Activated CD8-positive, alpha-beta memory T cell treated with anti-CD3 and anti-CD28 coated beads, Interleukin-2, amount 50 U/mL, for 1 hour (primary cell): Measurements from ENCODE around the gene SCLY.
"Not testable (repeated sequence)": the region's sequence is repeated elsewhere in the genome, so short reads cannot be mapped to it uniquely, and the experiment has no call there.

Experiments
- DNase-seq: peaks from one replicate; pipeline ENCODE4 v3.0.0-alpha.2; 2020; ENCODE audit errors: extremely low read depth

Gene SCLY

DNA sequence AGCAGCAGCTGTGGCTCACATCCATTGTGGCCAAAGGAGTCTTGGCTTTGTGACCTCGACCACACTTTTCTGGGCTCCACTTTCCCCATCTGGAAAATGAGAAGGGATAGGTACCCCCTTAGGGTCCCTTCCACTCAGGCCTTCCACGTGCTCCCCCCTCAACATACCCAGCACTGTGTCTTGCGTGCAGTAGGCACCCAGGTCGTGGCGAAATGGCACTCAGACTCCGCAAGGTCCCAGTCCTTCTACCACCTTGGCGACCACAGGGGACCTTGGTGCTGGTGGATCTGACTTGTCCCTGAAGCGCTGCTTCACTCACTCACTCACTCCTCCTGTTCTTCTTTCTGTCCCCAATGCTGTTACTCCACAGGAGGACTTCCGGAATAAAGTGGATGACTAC, 19.9 kb upstream of the SCLY start:
- no peak for DNase-seq

DNA sequence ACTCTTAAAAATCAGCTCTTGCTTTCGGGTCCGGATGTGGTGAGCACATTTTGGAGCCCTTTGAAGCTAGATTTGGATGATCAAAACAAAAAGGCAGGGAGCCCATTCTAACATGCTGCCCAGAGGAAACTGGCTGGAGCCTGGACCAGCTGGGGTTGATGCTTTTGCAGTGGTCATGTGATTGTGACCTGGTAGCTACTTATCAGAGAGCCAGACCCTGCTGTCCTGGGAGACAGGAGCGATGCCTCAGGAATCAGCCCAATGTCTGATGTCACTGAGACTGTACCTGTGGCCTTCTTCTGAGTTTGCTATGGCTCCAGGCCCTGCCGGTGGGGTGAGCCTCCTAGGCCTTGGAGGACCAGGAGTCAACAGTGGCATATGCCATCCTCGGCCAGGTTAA, 18.7 kb upstream of the SCLY start:
- no peak for DNase-seq

DNA sequence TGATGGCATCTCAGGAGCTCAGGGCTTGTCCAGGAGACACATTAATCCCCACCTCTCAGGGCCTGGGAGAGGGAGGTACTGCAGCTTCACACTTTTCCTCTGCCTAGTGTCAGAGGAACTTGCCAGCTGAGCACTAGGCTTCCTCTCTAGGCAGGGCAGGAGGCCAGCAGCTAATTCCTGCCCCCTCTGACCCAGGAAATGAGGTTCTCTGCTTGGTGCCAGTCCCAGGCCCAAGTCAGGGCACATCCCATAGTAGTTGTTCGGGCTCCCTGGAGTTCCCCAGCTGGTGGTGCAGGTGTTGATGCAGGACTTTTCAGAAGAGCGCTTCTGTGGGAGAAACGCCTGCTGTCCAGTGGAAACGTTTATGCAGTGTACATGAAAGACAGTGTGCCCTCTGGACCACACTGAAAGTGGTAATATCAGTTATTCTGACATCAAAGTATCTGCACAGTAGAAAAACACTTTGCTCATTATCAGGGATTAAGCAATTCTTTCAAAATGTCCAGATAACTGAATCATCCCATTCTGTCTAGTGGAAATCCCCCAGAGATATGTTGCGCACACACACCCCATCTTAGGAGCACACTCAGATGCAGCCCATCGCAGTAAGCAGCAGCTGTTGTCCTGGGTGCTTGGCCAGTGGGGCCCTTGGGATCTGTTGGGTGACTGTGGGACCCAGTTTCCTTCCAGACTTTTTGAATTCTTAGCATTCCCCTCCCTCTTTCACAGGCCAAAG, 17.8 kb upstream of the SCLY start:
- DNase-seq: no peak

- DNase-seq: no peak
Measured at GRCh38 chr2:238043851-238044250, 16.9 kb upstream of the SCLY start.

GRCh38 chr2:238045575-238045974, 15.2 kb upstream of the SCLY start:
- no peak for DNase-seq

- DNase-seq: no peak
Measured at GRCh38 chr2:238046725-238047270, 14.0 kb upstream of the SCLY start.

DNA sequence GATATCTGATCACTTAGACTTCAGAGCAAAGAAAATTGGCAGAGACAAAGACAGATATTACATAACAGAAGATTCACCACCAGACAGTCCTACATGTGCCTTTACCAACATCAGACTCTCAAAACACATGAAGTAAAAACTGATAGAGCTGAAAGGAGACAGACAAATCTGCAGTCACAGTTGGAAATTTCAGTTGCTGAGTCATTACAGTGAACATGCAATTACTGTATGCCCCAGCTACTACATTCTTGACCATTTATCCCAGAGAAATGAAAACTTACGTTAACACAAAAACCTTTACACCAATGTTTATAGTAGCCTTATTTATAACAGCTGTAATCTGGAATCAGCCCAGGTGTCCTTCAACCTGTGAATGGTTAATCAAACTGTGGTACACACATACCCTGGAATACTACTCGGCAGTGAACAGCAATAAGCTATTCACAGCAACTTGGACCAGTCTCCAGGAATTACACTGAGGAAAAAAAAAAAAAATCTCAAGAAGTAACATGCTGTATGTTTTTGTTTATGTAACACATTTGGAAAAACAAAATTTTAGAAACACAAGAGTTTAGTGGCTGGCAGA, 7.5 kb upstream of the SCLY start:
- DNase-seq: no peak

DNA sequence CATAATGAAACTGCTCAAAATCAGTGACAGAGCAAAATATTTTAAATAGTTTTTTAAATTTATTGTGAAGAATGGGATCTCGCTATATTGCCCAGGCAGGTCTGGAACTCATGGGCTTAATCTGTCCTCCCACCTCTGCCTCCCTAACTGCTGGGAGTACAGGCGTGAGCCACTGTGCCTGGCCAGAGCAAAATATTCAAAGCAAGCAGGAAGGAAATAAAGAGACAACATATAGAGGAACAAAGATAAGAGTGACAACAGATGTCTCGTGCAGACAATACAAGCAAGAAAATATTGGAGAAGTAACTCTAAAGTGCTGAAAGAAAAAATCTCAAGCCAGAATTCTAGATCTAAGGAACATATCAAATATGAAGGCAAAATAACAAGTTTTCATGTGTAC, 5.0 kb upstream of the SCLY start:
- no peak for DNase-seq

DNA sequence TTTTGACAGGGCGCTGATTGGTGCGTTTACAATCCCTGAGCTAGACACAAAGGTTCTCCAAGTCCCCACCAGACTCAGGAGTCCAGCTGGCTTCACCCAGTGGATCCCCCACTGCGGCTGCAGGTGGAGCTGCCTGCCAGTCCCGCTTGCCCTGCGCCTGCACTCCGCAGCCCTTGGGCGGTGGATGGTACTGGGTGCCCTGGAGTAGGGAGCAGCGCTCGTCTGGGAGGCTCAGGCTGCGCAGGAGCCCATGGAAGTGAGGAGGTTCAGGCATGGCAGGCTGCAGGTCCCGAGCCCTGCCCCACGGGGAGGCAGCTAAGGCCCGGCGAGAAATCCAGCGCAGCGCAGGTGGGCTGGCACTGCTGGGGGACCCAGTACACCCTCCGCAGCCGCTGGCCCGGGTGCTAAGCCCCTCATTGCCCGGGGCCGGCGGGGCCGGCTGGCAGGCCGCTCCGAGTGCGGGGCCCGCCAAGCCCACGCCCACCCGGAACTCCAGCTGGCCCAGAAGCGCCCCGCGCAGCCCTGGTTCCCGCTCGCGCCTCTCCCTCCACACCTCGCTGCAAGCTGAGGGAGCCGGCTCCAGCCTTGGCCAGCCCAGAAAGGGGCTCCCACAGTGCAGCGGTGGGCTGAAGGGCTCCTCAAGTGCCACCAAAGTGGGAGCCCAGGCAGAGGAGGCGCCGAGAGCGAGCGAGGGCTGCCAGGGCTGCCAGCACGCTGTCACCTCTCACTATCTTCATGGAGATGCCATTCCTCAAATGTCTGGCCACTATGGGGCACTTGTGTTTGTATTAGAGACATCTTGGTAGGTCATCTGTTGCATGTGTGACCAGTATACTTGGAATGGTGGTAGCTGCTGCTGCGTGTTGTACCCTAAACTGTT, 2.9 kb upstream of the SCLY start:
- not testable (repeated sequence) for DNase-seq

GRCh38 chr2:238059505-238059904, 1.3 kb upstream of the SCLY start:
- DNase-seq: no peak

GRCh38 chr2:238060096-238060541, 682 bp upstream of the SCLY start:
- no peak for DNase-seq

GRCh38 chr2:238061315-238062202, 758 bp downstream of the SCLY start:
- DNase-seq: no peak

DNA sequence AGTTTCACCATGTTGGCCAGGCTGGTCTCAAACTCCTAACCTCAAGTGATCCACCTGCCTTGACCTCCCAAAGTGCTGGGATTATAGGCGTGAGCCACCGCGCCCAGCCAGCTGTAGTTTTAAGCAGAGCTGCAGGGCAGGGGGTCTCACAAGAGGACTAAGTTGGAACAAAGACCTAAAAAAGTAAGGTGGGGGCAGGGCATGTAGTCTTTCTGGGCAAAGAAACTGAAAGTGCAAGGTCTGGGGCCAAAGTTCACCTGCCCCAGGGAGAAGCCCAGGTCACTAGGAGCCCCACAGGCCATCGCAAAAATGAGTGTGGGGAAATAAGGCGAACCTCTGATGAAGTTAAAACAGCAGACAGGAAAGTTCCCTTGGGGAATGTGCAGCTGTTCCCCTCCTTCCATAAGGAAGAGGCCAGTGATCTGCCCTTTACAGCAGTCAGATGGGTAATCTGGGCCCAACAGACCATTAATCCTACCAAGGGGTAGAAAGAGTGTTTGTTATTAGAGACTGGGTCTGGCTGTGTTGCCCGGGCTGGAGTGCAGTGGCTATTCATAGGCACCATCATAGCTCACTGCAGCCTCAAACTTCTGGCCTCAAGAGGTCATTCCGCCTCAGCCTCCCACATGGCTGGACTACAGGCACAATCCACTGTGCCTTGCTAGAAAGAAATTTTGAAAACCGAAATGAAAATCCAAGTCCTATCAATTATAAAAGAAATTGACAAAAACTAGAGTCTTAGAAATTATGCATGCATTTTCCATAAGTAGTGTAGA, 2.8 kb downstream of the SCLY start:
- no peak for DNase-seq

DNA sequence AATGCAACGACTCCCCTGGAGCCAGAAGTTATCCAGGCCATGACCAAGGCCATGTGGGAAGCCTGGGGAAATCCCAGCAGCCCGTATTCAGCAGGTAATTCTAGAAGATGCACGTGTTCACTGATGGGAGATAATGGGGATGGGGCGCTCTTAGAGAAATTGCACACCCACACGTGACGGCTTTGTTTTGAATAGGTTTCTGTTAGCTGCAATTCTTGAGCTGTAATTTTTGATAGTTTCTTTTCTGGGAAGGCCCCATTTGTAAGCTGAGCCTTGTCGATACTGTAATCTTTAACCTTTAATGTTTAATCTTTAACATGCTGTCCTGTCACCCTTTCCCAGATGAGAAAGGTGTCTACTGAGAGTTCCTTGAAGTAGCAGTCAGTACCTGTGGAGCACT, 3.6 kb downstream of the SCLY start:
- no peak for DNase-seq

DNA sequence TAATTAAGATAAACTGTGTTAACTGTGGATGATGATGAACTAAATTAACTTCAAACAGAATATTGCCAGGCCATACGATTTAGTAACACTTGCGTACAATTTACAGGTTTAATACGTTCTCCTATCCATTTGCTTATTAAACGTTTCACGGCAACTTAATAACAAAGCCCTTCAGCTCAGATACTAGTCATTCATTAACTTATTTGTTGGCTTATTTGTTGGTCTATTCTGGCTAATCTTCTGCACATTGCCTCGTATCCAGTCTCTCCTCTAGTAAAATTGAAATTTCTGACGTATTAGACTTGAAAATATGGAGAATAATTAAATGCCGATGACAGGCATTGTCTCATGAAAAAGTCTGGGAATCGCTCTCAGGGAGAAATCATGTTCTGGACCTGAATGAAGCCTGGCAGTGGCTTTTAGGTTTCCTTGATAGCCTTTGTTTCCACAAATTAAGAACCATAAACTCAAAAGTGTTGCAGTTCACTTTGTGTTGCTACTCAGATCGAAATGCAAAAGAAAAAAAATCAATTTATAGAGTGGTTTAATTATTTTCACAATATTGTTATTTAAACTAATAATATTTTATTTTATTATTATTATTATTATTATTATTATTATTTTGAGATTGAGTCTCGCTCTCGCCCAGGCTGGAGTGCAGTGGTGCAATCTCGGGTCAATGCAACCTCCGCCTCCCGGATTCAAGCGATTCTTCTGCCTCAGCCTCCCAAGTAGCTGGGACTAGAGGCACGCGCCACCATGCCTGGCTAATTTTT, 4.5 kb downstream of the SCLY start:
- no peak for DNase-seq

DNA sequence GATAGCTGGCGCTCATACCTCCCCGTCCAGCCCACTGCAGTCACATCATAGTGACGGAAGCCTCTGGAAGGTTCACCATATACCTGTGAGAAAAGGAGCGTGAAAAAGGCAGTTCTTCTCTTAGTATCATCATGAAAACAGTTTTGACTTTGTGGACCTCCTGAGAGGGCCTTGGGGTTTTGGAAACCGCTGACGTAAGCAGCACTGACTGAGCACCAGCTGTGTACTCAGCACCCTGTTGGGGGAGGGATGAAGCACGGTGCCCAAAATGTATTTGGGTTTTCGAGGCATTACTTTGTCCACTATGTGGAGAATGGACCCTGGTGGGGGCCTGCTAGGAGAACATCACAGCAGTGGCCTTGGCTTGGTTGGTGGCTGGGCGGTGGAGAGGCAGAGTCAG, 5.4 kb downstream of the SCLY start:
- DNase-seq: no peak

DNA sequence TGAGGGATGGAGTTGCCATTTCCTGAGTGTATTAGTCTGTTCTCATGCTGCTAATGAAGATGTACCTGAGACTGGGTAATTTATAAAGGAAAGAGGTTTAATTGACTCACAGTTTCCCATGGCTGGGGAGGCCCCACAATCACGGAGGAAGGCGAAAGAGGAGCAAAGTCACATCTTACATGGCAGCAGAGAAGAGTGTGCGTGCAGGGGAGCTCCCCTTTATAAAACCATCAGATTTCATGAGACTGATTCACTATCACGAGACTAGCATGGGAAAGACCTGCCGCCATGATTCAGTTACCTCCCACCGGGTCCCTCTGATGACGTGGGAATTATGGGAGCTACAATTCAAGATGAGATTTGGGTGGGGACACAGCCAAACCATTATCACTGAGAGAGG, 5.9 kb downstream of the SCLY start:
- not testable (repeated sequence) for DNase-seq

DNA sequence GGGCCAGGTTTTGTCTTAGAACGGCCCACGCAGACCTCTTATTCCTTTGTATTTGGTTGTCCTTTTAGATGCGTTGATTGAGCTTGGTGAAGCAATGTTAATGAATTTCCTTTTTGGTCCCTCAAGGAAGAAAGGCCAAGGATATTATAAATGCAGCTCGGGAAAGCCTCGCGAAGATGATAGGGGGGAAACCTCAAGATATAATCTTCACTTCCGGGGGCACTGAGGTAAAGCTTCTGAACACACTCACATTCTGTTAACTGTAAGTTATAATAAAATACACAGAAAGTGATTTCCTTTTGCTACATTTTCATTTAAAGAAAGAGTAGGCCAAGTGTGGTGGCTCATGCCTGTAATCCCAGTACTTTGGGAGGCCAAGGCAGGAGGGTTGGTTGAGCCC, 7.1 kb downstream of the SCLY start:
- no peak for DNase-seq

DNA sequence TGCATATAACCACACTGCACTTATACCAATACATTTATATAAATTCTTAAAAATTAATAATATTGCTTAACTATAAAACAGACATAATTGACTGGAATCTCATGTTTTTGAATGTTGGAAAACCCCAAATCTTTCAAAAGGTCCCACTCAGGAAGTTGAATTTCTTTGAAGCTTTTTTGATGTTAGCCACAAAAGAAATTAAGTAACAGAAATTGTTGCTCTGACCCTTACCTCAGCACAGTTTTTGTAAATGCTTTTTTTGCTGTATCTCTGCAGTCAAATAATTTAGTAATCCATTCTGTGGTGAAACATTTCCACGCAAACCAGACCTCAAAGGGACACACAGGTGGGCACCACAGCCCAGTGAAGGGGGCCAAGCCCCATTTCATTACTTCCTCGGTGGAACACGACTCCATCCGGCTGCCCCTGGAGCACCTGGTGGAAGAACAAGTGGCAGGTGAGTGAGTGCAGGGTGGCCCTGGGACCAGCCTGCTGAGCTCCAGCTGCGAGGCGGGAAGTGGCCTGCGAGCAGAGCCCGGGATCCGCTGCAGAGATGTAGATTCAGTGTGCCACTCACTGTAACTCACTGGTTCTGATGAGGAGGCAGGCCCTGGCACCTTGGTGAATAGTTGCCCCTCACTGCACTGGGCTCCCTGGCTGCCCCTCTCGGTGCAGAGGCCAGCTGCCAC, 8.4 kb downstream of the SCLY start:
- no peak for DNase-seq
